A673 (cell line): ENCODE results near the gene C19orf47. TPM values are rescaled to one million over a fixed set of nuclear protein-coding genes. Genes with fewer than 3 reads are reported as not detected.
A peak's percentile ranks its signal among the peaks of the same experiment; 100 is the strongest.

Experiments used
- BruUV-seq: library from RNA; stranded (reverse); fragments of 400-500 nt; replicated peaks from 2 replicates; lab custom pipeline; 2021; lab: Mats Ljungman, UMichigan
- CTCF ChIA-PET: fragments of 300-600 bp; sonication (Branson Sonifier 250); formaldehyde crosslinking; loops from one replicate; lab custom pipeline; 2022; ENCODE audit warnings: antibody characterized with exemption; lab: Charles Lee
- POLR2A ChIA-PET: fragments of 300-600 bp; sonication (Branson Sonifier 250); formaldehyde crosslinking; loops from one replicate; lab custom pipeline; 2022; ENCODE audit warnings: antibody characterized with exemption; ENCODE audit not compliant: low non-redundant PET; lab: Charles Lee
- DNase-seq: peaks from one replicate; pipeline ENCODE4 v3.0.0-alpha.2; 2015; ENCODE audit warnings: low spot score
- H3K27ac ChIP-seq: fragments of 200-600 bp; sonication (generic); 2 replicates; pipeline ENCODE4 v1.5.1; 2016; ENCODE audit warnings: mixed run types, low read depth, mild to moderate bottlenecking, mixed read lengths, antibody characterized with exemption, low read length; ENCODE audit not compliant: poor library complexity, severe bottlenecking
- H3K27me3 ChIP-seq: fragments of 200-600 bp; sonication (generic); replicated peaks from 2 replicates; pipeline ENCODE4 v1.6.1; 2017; ENCODE audit warnings: mixed run types, low read depth, mild to moderate bottlenecking, mixed read lengths, antibody characterized with exemption, low read length; ENCODE audit not compliant: insufficient read depth, poor library complexity
- H3K36me3 ChIP-seq: fragments of 200-600 bp; sonication (generic); 2 replicates; pipeline ENCODE4 v1.6.1; 2016; ENCODE audit warnings: mixed run types, mild to moderate bottlenecking, mixed read lengths, antibody characterized with exemption, low read length; ENCODE audit not compliant: insufficient read depth, poor library complexity, severe bottlenecking
- H3K4me1 ChIP-seq: fragments of 200-600 bp; sonication (generic); 2 replicates; pipeline ENCODE4 v1.6.1; 2017; ENCODE audit warnings: mixed run types, mild to moderate bottlenecking, mixed read lengths, antibody characterized with exemption, low read length; ENCODE audit not compliant: insufficient read depth, poor library complexity, severe bottlenecking
- H3K4me3 ChIP-seq: fragments of 200-600 bp; sonication (generic); 2 replicates; pipeline ENCODE4 v1.5.1; 2016; ENCODE audit warnings: low read depth, mixed run types, mild to moderate bottlenecking, mixed read lengths, low read length; ENCODE audit not compliant: poor library complexity, severe bottlenecking
- H3K9me3 ChIP-seq: fragments of 200-600 bp; sonication (generic); 2 replicates; pipeline ENCODE4 v1.6.1; 2016; ENCODE audit warnings: mixed run types, low read depth, mild to moderate bottlenecking, mixed read lengths, antibody characterized with exemption, low read length; ENCODE audit not compliant: poor library complexity, severe bottlenecking
- CTCF ChIP-seq: fragments of 300-800, 200-600 bp; sonication (generic); conservative IDR thresholded peaks from 2 replicates; pipeline ENCODE4 v1.5.1; 2017; ENCODE audit warnings: low read depth, mild to moderate bottlenecking, antibody characterized with exemption, low read length, moderate library complexity, mixed read lengths
- EZH2 ChIP-seq: fragments of 200-600 bp; sonication (generic); IDR thresholded peaks from 2 replicates; pipeline ENCODE4 v1.6.1; 2017; ENCODE audit warnings: borderline replicate concordance, low read depth, mild to moderate bottlenecking, mixed read lengths, antibody characterized with exemption, low read length; ENCODE audit not compliant: poor library complexity, severe bottlenecking
- intact Hi-C: fragments of 100-400 bp; cut with micrococcal nuclease; formaldehyde crosslinking; loops from one replicate; pipeline ENCODE4 v1.10.0; 2022; ENCODE audit not compliant: unreplicated experiment
- total RNA-seq: library from RNA; stranded (reverse); gene quantifications from 2 replicates; pipeline ENCODE4 v1.2.3, GENCODE V29; 2021

Gene C19orf47
- total RNA-seq, 1 experiment from 2014 or later, result 26.5 TPM

- intact Hi-C loops, result loop anchor here (2.0 to 5.0 kb wide), 3 partner anchors 123 to 294 kb away; partner anchors contain the start of genes SERTAD1 and SERTAD3
- no TSS peak for BruUV-seq
- Histone ChIP-seq H3K27ac (peak overlapping the region; percentile 86), H3K4me1 (peaks cover 35% of the 10 kb centered on the region), H3K36me3 (no peaks in the 10 kb centered on the region), H3K4me3 (no peak overlapping the region), H3K27me3 (no peaks in the 10 kb centered on the region), H3K9me3 (no peaks in the 10 kb centered on the region)
- peak; percentile 94 for DNase-seq
- CTCF ChIA-PET, result interaction anchor here (0.5 to 2.2 kb wide), 5 partner anchors 18 to 192 kb away, joined by 3 to 15 read pairs (median 5); partner anchors contain the start of genes C19orf47 and PLD3
- POLR2A ChIA-PET, result interaction anchor here (0.6 kb wide), 4 partner anchors 10 to 161 kb away, joined by 3 to 6 read pairs (median 4); no protein-coding TSS in a partner anchor
- TF ChIP-seq CTCF (no peak), EZH2 (no peak)
Observed at GRCh38 chr19:40304306-40304705, 43.9 kb downstream of the C19orf47 start.

- H3K4me3 ChIP-seq, result no peak overlapping the region
- H3K36me3 ChIP-seq, result no peaks in the 10 kb centered on the region
- peak overlapping the region; percentile 86 for H3K27ac ChIP-seq
- intact Hi-C loops, result loop anchor here (2.0 to 5.0 kb wide), 3 partner anchors 124 to 295 kb away; partner anchors contain the start of genes SERTAD1 and SERTAD3
- H3K9me3 ChIP-seq, result no peaks in the 10 kb centered on the region
- POLR2A ChIA-PET, result interaction anchor here (0.6 kb wide), 1 partner anchor 145 kb away, joined by 6 read pairs; no protein-coding TSS in a partner anchor
- peaks cover 35% of the 10 kb centered on the region for H3K4me1 ChIP-seq
- peak; percentile 67 for DNase-seq
- TF ChIP-seq CTCF (no peak), EZH2 (no peak)
- CTCF ChIA-PET, result interaction anchor here (0.7 to 2.2 kb wide), 2 partner anchors 18 to 140 kb away, joined by 3 to 7 read pairs; no protein-coding TSS in a partner anchor
- TSS peak; percentile 22 for BruUV-seq
- H3K27me3 ChIP-seq, result no peaks in the 10 kb centered on the region
Observed at GRCh38 chr19:40303765-40304164, 44.4 kb downstream of the C19orf47 start.

GRCh38 chr19:40302224-40303011, 45.8 kb downstream of the C19orf47 start:
- Histone ChIP-seq H3K9me3 (no peaks in the 10 kb centered on the region), H3K27ac (peak overlapping the region; percentile 35), H3K4me1 (peaks cover 35% of the 10 kb centered on the region), H3K4me3 (no peak overlapping the region), H3K27me3 (no peaks in the 10 kb centered on the region), H3K36me3 (no peaks in the 10 kb centered on the region)
- DNase-seq, result no peak
- POLR2A ChIA-PET, result no interaction called here
- no TSS peak for BruUV-seq
- intact Hi-C loops, result loop anchor here (5.0 kb wide), 2 partner anchors 125 to 140 kb away; partner anchors contain the start of genes SERTAD1 and SERTAD3
- TF ChIP-seq EZH2, result no peak
- TF ChIP-seq CTCF, result no peak
- CTCF ChIA-PET, result no interaction called here
